CD14-positive monocyte (primary cell): ENCODE results near the gene CORO2A. TPM values are rescaled to one million over a fixed set of nuclear protein-coding genes. Genes with fewer than 3 reads are reported as not detected.

ENCODE experiments used
- DNase-seq, 3 donors: peaks; one replicate each; pipeline ENCODE4 v3.0.0-alpha.2; 2011 to 2022
- H2AFZ ChIP-seq: 2 replicates; pipeline ENCODE4 v1.6.0; 2012; ENCODE audit warnings: mild to moderate bottlenecking, low read depth, low read length, inconsistent platforms; ENCODE audit not compliant: insufficient read depth, poor library complexity, severe bottlenecking
- H3K27ac ChIP-seq, 2 donors: 1 replicate in 1 of 2; 2 replicates in 1 of 2; pipeline ENCODE4 v1.5.1; 2012 to 2013; ENCODE audit warnings: low read length in 2 of 2, control low read depth in 1 of 2, inconsistent platforms in 1 of 2, low read depth in 1 of 2, mild to moderate bottlenecking in 1 of 2
- H3K27me3 ChIP-seq, 2 donors: one replicate each; pipeline versions ENCODE4 v1.6.0 to v1.6.1; 2011 to 2013; ENCODE audit warnings: low read length in 2 of 2; ENCODE audit not compliant: control insufficient read depth in 2 of 2, insufficient read depth in 2 of 2
- H3K36me3 ChIP-seq, 2 donors: replicated peaks in 1 of 2; 1 replicate in 1 of 2; 2 replicates in 1 of 2; pipeline versions ENCODE4 v1.5.1 to v1.6.1; 2012 to 2013; ENCODE audit warnings: low read length in 2 of 2, control low read depth in 1 of 2, inconsistent platforms in 1 of 2, mild to moderate bottlenecking in 1 of 2; ENCODE audit not compliant: insufficient read depth in 2 of 2, control insufficient read depth in 1 of 2
- H3K4me1 ChIP-seq, 2 donors: 1 replicate in 1 of 2; 2 replicates in 1 of 2; pipeline versions ENCODE4 v1.5.1 to v1.6.1; 2012 to 2013; ENCODE audit warnings: low read length in 2 of 2, control low read depth in 1 of 2, inconsistent platforms in 1 of 2, mild to moderate bottlenecking in 1 of 2, moderate library complexity in 1 of 2; ENCODE audit not compliant: insufficient read depth in 2 of 2, control insufficient read depth in 1 of 2
- H3K4me2 ChIP-seq: replicated peaks from 2 replicates; pipeline ENCODE3; 2012; ENCODE audit warnings: low read length, moderate library complexity, mild to moderate bottlenecking; ENCODE audit not compliant: poor library complexity, severe bottlenecking; ENCODE audit errors: extremely low read depth
- H3K4me3 ChIP-seq, 3 experiments: fragments of 200-600 bp in 1 of 3; sonication (generic) in 1 of 3; replicated peaks in 1 of 3; 1 replicate in 2 of 3; 2 replicates in 1 of 3; pipeline ENCODE4 v1.5.1; 2011 to 2013; ENCODE audit warnings: low read length in 3 of 3, mild to moderate bottlenecking in 3 of 3, control low read depth in 2 of 3, low read depth in 2 of 3, inconsistent platforms in 1 of 3, moderate library complexity in 1 of 3
- H3K79me2 ChIP-seq: 2 replicates; pipeline ENCODE4 v1.6.0; 2012; ENCODE audit warnings: mild to moderate bottlenecking, control low read depth, inconsistent platforms, low read length, moderate library complexity; ENCODE audit not compliant: insufficient read depth
- H3K9ac ChIP-seq: 2 replicates; pipeline ENCODE4 v1.6.0; 2017; ENCODE audit warnings: low read length, mild to moderate bottlenecking; ENCODE audit not compliant: insufficient read depth, poor library complexity, severe bottlenecking
- H3K9me3 ChIP-seq, 2 donors: replicated peaks in 1 of 2; 1 replicate in 1 of 2; 2 replicates in 1 of 2; pipeline versions ENCODE4 v1.5.1 to v1.6.1; 2012 to 2013; ENCODE audit warnings: low read length in 2 of 2, control low read depth in 1 of 2; ENCODE audit not compliant: control insufficient read depth in 1 of 2, insufficient read depth in 1 of 2
- H4K20me1 ChIP-seq: 2 replicates; pipeline ENCODE4 v1.6.0; 2012; ENCODE audit warnings: mild to moderate bottlenecking, low read length, control low read depth, moderate library complexity; ENCODE audit not compliant: insufficient read depth
- H3K27ac Mint-ChIP-seq, 7 donors: one replicate each; pipeline ENCODE4 v1.8.0; 2020; ENCODE audit warnings: mild to moderate bottlenecking in 7 of 7, mixed read lengths in 7 of 7, moderate library complexity in 6 of 7, inconsistent platforms in 2 of 7
- H3K27me3 Mint-ChIP-seq, 3 donors: one replicate each; pipeline ENCODE4 v1.8.0; 2021 to 2022; ENCODE audit warnings: low read depth in 3 of 3, mild to moderate bottlenecking in 3 of 3, mixed read lengths in 3 of 3, moderate library complexity in 3 of 3, inconsistent platforms in 1 of 3
- H3K36me3 Mint-ChIP-seq, 2 donors: one replicate each; pipeline ENCODE4 v1.8.0; 2020; ENCODE audit warnings: mixed read lengths in 2 of 2, inconsistent platforms in 1 of 2, mild to moderate bottlenecking in 1 of 2
- H3K4me1 Mint-ChIP-seq: one replicate; pipeline ENCODE4 v1.8.0; 2020; ENCODE audit warnings: mild to moderate bottlenecking, mixed read lengths
- H3K4me3 Mint-ChIP-seq, 2 donors: one replicate each; pipeline ENCODE4 v1.8.0; 2020; ENCODE audit warnings: mild to moderate bottlenecking in 2 of 2, mixed read lengths in 2 of 2, moderate library complexity in 1 of 2
- H3K9me3 Mint-ChIP-seq, 7 donors: one replicate each; pipeline ENCODE4 v1.8.0; 2020 to 2022; ENCODE audit warnings: mixed read lengths in 7 of 7, mild to moderate bottlenecking in 6 of 7, moderate library complexity in 6 of 7, inconsistent platforms in 2 of 7
- CTCF ChIP-seq: fragments of 200-600 bp; IDR thresholded peaks from one replicate; pipeline ENCODE4 v1.8.0; 2022; ENCODE audit warnings: antibody characterized with exemption, mild to moderate bottlenecking
- WGBS: methylation state at CpG from one replicate; pipeline ENCODE4 v1.1.5; 2013; ENCODE audit warnings: missing lambda C conversion rate; ENCODE audit not compliant: insufficient coverage; 5-methylcytosine and 5-hydroxymethylcytosine counted together
- intact Hi-C, 2 donors: fragments of 100-400 bp; cut with micrococcal nuclease; formaldehyde crosslinking; loops; one replicate each; pipeline versions ENCODE4 v1.15.0 to v1.15.1; 2023
- polyA plus RNA-seq, 3 donors: library from polyadenylated mRNA; depleted of rRNA in 1 of 3; unstranded in 2 of 3; stranded (reverse) in 1 of 3; fragments of 300-500 nt in 2 of 3; fragments of >200 nt in 1 of 3; fragmentation: Illumina TruSeq in 2 of 3; gene quantifications; 1 replicate in 2 of 3; 2 replicates in 1 of 3; pipeline ENCODE4 v1.2.3, GENCODE V29; 2012 to 2021

CORO2A gene
- polyA plus RNA-seq, 3 donors, result 1.2 to 3.5 (median 2.1) TPM

- H3K36me3 ChIP-seq, result no peaks in the 10 kb centered on the region
- peaks cover 34% of the 10 kb centered on the region for H3K79me2 ChIP-seq
- H4K20me1 ChIP-seq, result no peaks in the 10 kb centered on the region
- H3K27ac ChIP-seq, result peak overlapping the region; percentile 25 to 51
- H3K4me1 Mint-ChIP-seq, result peaks cover 65% of the 10 kb centered on the region
- H3K9me3 ChIP-seq, result no peaks in the 10 kb centered on the region
- no peak overlapping the region for H3K9ac ChIP-seq
- peaks cover 0 to 1% (median 1%) of the 10 kb centered on the region in 3 donors for H3K27me3 Mint-ChIP-seq
- intact Hi-C loops, result no loop called here
- 9% methylated on average over 5 of the region's 6 CpGs for WGBS
- no peak for TF ChIP-seq CTCF
- H2AFZ ChIP-seq, result peak overlapping the region; percentile 41
- no peak overlapping the region for H3K4me2 ChIP-seq
- H3K27me3 ChIP-seq, result no peaks in the 10 kb centered on the region
- H3K4me1 ChIP-seq, result peaks cover 13 to 20% of the 10 kb centered on the region in 2 donors
- peak in 2 of 3 donors; percentile 23 to 26 for DNase-seq
- H3K27ac Mint-ChIP-seq, result peak overlapping the region in 6 of 7 donors; percentile 40 to 84 (median 70)
- H3K4me3 ChIP-seq, result no peak overlapping the region
- peaks cover 6 to 26% of the 10 kb centered on the region in 2 donors for H3K36me3 Mint-ChIP-seq
- H3K9me3 Mint-ChIP-seq, result peaks cover 0 to 2% (median 0%) of the 10 kb centered on the region in 7 donors
- H3K4me3 Mint-ChIP-seq, result peak overlapping the region in 1 of 2 donors; percentile 18
These were observed 6.7 kb downstream of the CORO2A start for GRCh38 chr9:98185611-98186171.

- Histone ChIP-seq H3K27ac (peak overlapping the region; percentile 25 to 51), H3K27me3 (no peaks in the 10 kb centered on the region), H3K4me2 (no peak overlapping the region), H3K9ac (no peak overlapping the region), H2AFZ (peak overlapping the region; percentile 41), H3K36me3 (no peaks in the 10 kb centered on the region), H3K9me3 (no peaks in the 10 kb centered on the region), H3K4me3 (no peak overlapping the region), H3K79me2 (peaks cover 39% of the 10 kb centered on the region), H3K4me1 (peaks cover 15 to 23% of the 10 kb centered on the region in 2 donors), H4K20me1 (no peaks in the 10 kb centered on the region)
- peak overlapping the region in 6 of 7 donors; percentile 21 to 84 (median 70) for H3K27ac Mint-ChIP-seq
- DNase-seq, result peak in 2 of 3 donors; percentile 34 to 61
- 100% methylated on average over 2 of the region's 6 CpGs for WGBS
- peaks cover 6 to 26% of the 10 kb centered on the region in 2 donors for H3K36me3 Mint-ChIP-seq
- TF ChIP-seq CTCF, result no peak
- peaks cover 0 to 1% (median 1%) of the 10 kb centered on the region in 3 donors for H3K27me3 Mint-ChIP-seq
- peaks cover 66% of the 10 kb centered on the region for H3K4me1 Mint-ChIP-seq
- H3K4me3 Mint-ChIP-seq, result peak overlapping the region in 1 of 2 donors; percentile 18
- H3K9me3 Mint-ChIP-seq, result peaks cover 0 to 2% (median 0%) of the 10 kb centered on the region in 7 donors
- intact Hi-C loops, result no loop called here
These were observed 7.3 kb downstream of the CORO2A start for GRCh38 chr9:98185021-98185567.
